Measurements from ENCODE around the gene TNFRSF4. TPM values are rescaled to one million over a fixed set of nuclear protein-coding genes. Genes with fewer than 3 reads are reported as not detected.

TNFRSF4 gene
- total and polyA plus RNA-seq, 4 experiments from 2014 or later = 13.5 to 75.1 (median 39.3) TPM

GRCh38 chr1:1244192-1244811 is 30.3 kb upstream of the TNFRSF4 start:
- intact Hi-C loops (cut with micrococcal nuclease) = no loop called here

DNA sequence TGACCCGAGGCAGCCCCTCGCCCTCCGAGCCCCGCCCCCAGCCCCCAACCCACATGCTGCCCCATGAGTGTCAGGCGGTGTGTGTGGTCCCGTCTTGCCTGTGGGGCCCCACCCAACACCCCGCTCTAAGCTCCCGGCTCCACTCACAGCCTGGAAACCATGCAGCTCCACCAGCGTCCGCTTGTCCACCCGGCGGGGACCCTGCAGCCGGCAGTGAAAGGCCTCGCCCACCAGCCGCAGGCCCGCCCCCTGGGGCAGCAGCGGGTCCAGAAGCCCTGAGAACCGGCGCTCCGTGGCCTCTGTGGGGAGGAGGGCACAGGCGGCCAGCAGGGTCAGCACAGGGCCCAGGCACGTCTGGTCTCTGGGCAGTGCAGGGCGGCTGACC is 29.8 kb upstream of the TNFRSF4 start:
- POLR2A ChIA-PET (ENCODE audit: partially characterized antibody) = no interaction called here
- Mint-ChIP-seq H3K4me1 (no peaks in the 10 kb centered on the region), H3K36me3 (no peaks in the 10 kb centered on the region)

More at GRCh38 chr1:1244192-1244811, 30.3 kb upstream of the TNFRSF4 start:
- Mint-ChIP-seq H3K4me3 (no peak overlapping the region), H3K4me1 (no peaks in the 10 kb centered on the region), H3K27me3 (no peaks in the 10 kb centered on the region), H3K9me3 (no peaks in the 10 kb centered on the region), H3K27ac (no peak overlapping the region), H3K36me3 (no peaks in the 10 kb centered on the region)
- DNase-seq = peak in 1 of 5 donors; percentile 29
- ChIA-PET CTCF (ENCODE audit: partially characterized antibody) (no interaction called here), POLR2A (ENCODE audit: partially characterized antibody) (no interaction called here)
- Histone ChIP-seq H3K4me1 (ENCODE audit: insufficient read depth, low read length) (no peaks in the 10 kb centered on the region), H3K36me3 (ENCODE audit: insufficient read depth, low read length) (no peaks in the 10 kb centered on the region), H3K27me3 (ENCODE audit: insufficient read depth, low read length) (peaks cover 4% of the 10 kb centered on the region), H3K4me3 (ENCODE audit: low read length in 2 of 2) (no peak overlapping the region), H3K9me3 (ENCODE audit: control insufficient read depth in 1 of 2, low read length in 2 of 2) (no peaks in the 10 kb centered on the region), H3K27ac (ENCODE audit: low read depth, low read length) (no peak overlapping the region)

GRCh38 chr1:1243266-1243660 is 29.3 kb upstream of the TNFRSF4 start:
- no peaks in the 10 kb centered on the region for H3K4me1 ChIP-seq (ENCODE audit: insufficient read depth, low read length)
- Mint-ChIP-seq H3K4me3 (no peak overlapping the region), H3K4me1 (no peaks in the 10 kb centered on the region), H3K9me3 (no peaks in the 10 kb centered on the region), H3K27ac (no peak overlapping the region), H3K36me3 (no peaks in the 10 kb centered on the region), H3K27me3 (no peaks in the 10 kb centered on the region)
- intact Hi-C loops (cut with micrococcal nuclease) = no loop called here
- DNase-seq = no peak
- H3K27me3 ChIP-seq (ENCODE audit: insufficient read depth, low read length) = peaks cover 4% of the 10 kb centered on the region
- ChIA-PET CTCF (ENCODE audit: partially characterized antibody) (no interaction called here), POLR2A (ENCODE audit: partially characterized antibody) (no interaction called here)
- H3K27ac ChIP-seq (ENCODE audit: low read depth, low read length) = no peak overlapping the region
- H3K4me3 ChIP-seq (ENCODE audit: low read length in 2 of 2) = no peak overlapping the region
- no peaks in the 10 kb centered on the region for H3K36me3 ChIP-seq (ENCODE audit: insufficient read depth, low read length)
- H3K9me3 ChIP-seq (ENCODE audit: control insufficient read depth in 1 of 2, low read length in 2 of 2) = no peaks in the 10 kb centered on the region

More for the DNA sequence above, 29.8 kb upstream of the TNFRSF4 start:
- Histone ChIP-seq H3K36me3 (ENCODE audit: insufficient read depth, low read length) (no peaks in the 10 kb centered on the region), H3K9me3 (ENCODE audit: control insufficient read depth in 1 of 2, low read length in 2 of 2) (no peaks in the 10 kb centered on the region), H3K4me3 (ENCODE audit: low read length in 2 of 2) (no peak overlapping the region), H3K27ac (ENCODE audit: low read depth, low read length) (no peak overlapping the region), H3K4me1 (ENCODE audit: insufficient read depth, low read length) (no peaks in the 10 kb centered on the region), H3K27me3 (ENCODE audit: insufficient read depth, low read length) (peaks cover 4% of the 10 kb centered on the region)
- CTCF ChIA-PET (ENCODE audit: partially characterized antibody) = no interaction called here
- no peaks in the 10 kb centered on the region for H3K27me3 Mint-ChIP-seq
- no peaks in the 10 kb centered on the region for H3K9me3 Mint-ChIP-seq
- intact Hi-C loops (cut with micrococcal nuclease) = no loop called here
- H3K4me3 Mint-ChIP-seq = no peak overlapping the region
- no peak for DNase-seq
- H3K27ac Mint-ChIP-seq = no peak overlapping the region

DNA sequence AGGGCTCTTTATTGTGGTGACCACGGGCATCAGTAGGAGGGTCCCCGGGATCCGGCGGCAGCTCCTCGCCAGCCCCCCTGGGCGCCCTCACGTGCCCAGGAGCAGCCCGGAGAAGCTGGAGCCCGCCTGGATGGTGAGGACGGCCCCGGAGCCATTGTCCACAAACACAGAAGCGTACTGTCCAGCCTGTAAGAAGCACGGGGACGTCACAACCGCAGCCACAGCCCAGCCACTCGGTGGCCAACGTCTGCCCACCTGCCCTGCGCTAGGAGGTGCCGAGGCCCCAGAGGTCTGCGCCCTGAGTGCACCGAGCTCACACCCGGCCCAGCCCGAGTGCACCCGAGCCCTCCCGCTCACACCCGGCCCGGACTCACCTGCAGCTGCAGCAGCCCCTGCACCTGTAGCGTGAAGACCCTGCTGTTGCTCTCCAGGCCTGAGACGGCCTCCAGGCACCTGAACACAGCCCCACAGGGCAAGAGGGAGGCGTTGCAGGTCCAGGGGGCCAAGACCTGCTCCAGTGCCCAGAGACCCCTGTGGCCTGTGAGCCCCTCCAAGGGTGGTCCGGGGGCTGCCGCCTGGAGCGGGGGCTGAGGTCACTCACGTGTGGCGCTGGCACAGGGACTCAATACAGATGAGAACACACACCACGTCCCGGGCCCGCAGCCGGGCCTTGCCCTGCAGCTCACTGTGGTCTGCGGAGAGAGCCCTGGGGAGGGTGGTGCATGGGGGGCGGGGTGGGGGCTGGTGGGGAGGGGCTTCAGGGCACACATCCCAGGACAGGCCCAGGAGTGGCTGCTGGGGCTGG is 28.7 kb upstream of the TNFRSF4 start:
- Histone ChIP-seq H3K27me3 (ENCODE audit: insufficient read depth, low read length) (peaks cover 4% of the 10 kb centered on the region), H3K36me3 (ENCODE audit: insufficient read depth, low read length) (no peaks in the 10 kb centered on the region), H3K27ac (ENCODE audit: low read depth, low read length) (no peak overlapping the region), H3K9me3 (ENCODE audit: control insufficient read depth in 1 of 2, low read length in 2 of 2) (no peaks in the 10 kb centered on the region), H3K4me1 (ENCODE audit: insufficient read depth, low read length) (no peaks in the 10 kb centered on the region), H3K4me3 (ENCODE audit: low read length in 2 of 2) (no peak overlapping the region)
- Mint-ChIP-seq H3K4me1 (no peaks in the 10 kb centered on the region), H3K36me3 (no peaks in the 10 kb centered on the region), H3K4me3 (no peak overlapping the region), H3K27ac (no peak overlapping the region), H3K9me3 (no peaks in the 10 kb centered on the region), H3K27me3 (no peaks in the 10 kb centered on the region)
- intact Hi-C loops (cut with micrococcal nuclease) = no loop called here
- POLR2A ChIA-PET (ENCODE audit: partially characterized antibody) = no interaction called here
- CTCF ChIA-PET (ENCODE audit: partially characterized antibody) = no interaction called here
- DNase-seq = peak in 1 of 5 donors; percentile 16

DNA sequence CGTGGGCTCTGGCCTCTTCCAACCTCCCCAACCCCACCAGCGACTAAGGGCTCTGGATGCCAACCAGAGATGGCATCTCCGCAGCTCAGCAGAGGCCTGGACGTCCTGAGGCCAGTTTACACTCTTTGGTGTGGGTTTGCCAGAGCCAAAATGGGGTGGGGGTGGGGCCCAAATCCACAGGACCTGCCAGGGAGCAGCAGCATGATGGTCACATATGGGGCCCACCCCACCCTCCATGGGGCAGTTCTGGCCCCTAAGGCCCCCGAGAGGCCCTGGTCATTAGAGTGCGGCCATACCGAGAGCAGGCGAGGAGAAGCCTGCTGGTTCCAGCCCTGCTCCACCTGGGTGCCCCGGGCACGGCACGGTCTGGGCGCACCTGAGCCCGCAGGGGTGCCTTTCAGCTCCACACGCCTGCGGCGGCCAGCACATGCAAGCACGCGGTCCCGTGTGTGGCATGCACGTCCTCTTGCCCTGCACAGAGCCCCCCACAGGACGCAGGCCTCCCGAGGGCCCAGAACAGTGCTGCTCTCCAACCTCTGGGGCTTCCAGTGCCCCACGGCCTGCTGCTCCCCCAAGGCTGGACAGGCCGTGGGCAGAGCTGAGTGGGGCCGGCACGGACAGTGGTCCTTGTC is 27.8 kb upstream of the TNFRSF4 start:
- Mint-ChIP-seq H3K4me3 (no peak overlapping the region), H3K9me3 (no peaks in the 10 kb centered on the region), H3K36me3 (no peaks in the 10 kb centered on the region), H3K27me3 (no peaks in the 10 kb centered on the region), H3K27ac (no peak overlapping the region), H3K4me1 (no peaks in the 10 kb centered on the region)
- no peak for DNase-seq
- Histone ChIP-seq H3K27ac (ENCODE audit: low read depth, low read length) (no peak overlapping the region), H3K4me1 (ENCODE audit: insufficient read depth, low read length) (no peaks in the 10 kb centered on the region), H3K27me3 (ENCODE audit: insufficient read depth, low read length) (peaks cover 4% of the 10 kb centered on the region), H3K36me3 (ENCODE audit: insufficient read depth, low read length) (no peaks in the 10 kb centered on the region), H3K9me3 (ENCODE audit: control insufficient read depth in 1 of 2, low read length in 2 of 2) (no peaks in the 10 kb centered on the region), H3K4me3 (ENCODE audit: low read length in 2 of 2) (no peak overlapping the region)
- CTCF ChIA-PET (ENCODE audit: partially characterized antibody) = no interaction called here
- POLR2A ChIA-PET (ENCODE audit: partially characterized antibody) = interaction anchor here (0.6 kb wide), 1 partner anchor 28 kb away, joined by 3 read pairs; the partner anchor contains the start of gene TNFRSF4
- intact Hi-C loops (cut with micrococcal nuclease) = no loop called here

GRCh38 chr1:1240822-1241587 is 27.1 kb upstream of the TNFRSF4 start:
- ChIA-PET CTCF (ENCODE audit: partially characterized antibody) (no interaction called here), POLR2A (ENCODE audit: partially characterized antibody) (interaction anchor here (0.6 kb wide), 1 partner anchor 27 kb away, joined by 3 read pairs; the partner anchor contains the start of gene TNFRSF4)
- no peak overlapping the region for H3K27ac Mint-ChIP-seq
- Histone ChIP-seq H3K4me1 (ENCODE audit: insufficient read depth, low read length) (no peaks in the 10 kb centered on the region), H3K27ac (ENCODE audit: low read depth, low read length) (no peak overlapping the region), H3K36me3 (ENCODE audit: insufficient read depth, low read length) (no peaks in the 10 kb centered on the region), H3K4me3 (ENCODE audit: low read length in 2 of 2) (no peak overlapping the region), H3K27me3 (ENCODE audit: insufficient read depth, low read length) (peaks cover 2% of the 10 kb centered on the region), H3K9me3 (ENCODE audit: control insufficient read depth in 1 of 2, low read length in 2 of 2) (no peaks in the 10 kb centered on the region)
- H3K4me1 Mint-ChIP-seq = no peaks in the 10 kb centered on the region
- H3K4me3 Mint-ChIP-seq = no peak overlapping the region
- H3K36me3 Mint-ChIP-seq = no peaks in the 10 kb centered on the region
- no peaks in the 10 kb centered on the region for H3K27me3 Mint-ChIP-seq
- no peaks in the 10 kb centered on the region for H3K9me3 Mint-ChIP-seq
- intact Hi-C loops (cut with micrococcal nuclease) = no loop called here
- no peak for DNase-seq

DNA sequence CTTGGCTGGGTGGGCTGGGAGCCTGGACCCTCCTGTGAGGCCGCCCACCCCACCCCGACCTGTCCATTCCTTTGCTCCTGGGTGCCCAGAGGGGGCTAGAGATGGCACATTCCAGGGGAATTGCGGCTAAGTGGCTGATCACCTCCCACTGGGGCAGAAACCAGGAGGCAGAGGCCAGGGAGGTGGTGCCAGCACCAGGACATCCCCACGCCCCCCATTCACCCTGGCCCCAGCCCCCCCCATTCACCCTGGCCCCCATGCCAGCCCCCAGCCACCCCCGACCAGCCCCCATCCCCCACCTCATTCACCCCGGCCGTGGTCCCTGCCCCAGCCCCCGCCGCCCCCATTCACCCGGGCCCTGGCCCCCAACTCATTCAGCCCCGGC is 26.4 kb upstream of the TNFRSF4 start:
- H3K27me3 Mint-ChIP-seq = no peaks in the 10 kb centered on the region
- H3K27ac ChIP-seq (ENCODE audit: low read depth, low read length) = no peak overlapping the region
- no peak overlapping the region for H3K27ac Mint-ChIP-seq
- H3K36me3 ChIP-seq (ENCODE audit: insufficient read depth, low read length) = no peaks in the 10 kb centered on the region
- no peaks in the 10 kb centered on the region for H3K9me3 Mint-ChIP-seq
- no peak for DNase-seq
- no peaks in the 10 kb centered on the region for H3K9me3 ChIP-seq (ENCODE audit: control insufficient read depth in 1 of 2, low read length in 2 of 2)
- H3K4me3 Mint-ChIP-seq = no peak overlapping the region
- no peaks in the 10 kb centered on the region for H3K4me1 Mint-ChIP-seq
- ChIA-PET POLR2A (ENCODE audit: partially characterized antibody) (no interaction called here), CTCF (ENCODE audit: partially characterized antibody) (no interaction called here)
- no peaks in the 10 kb centered on the region for H3K4me1 ChIP-seq (ENCODE audit: insufficient read depth, low read length)
- H3K27me3 ChIP-seq (ENCODE audit: insufficient read depth, low read length) = no peaks in the 10 kb centered on the region
- H3K4me3 ChIP-seq (ENCODE audit: low read length in 2 of 2) = no peak overlapping the region
- no peaks in the 10 kb centered on the region for H3K36me3 Mint-ChIP-seq
- intact Hi-C loops (cut with micrococcal nuclease) = no loop called here

Measured in CD4-positive, alpha-beta memory T cell (primary cell).